GM12874 (cell line): ENCODE results near the gene EDN1.

Experiments
- CTCF ChIP-seq: IDR thresholded peaks from 2 replicates; pipeline ENCODE4 v1.5.1; 2011; ENCODE audit warnings: low read depth, mild to moderate bottlenecking, control low read depth, low read length, moderate library complexity; ENCODE audit not compliant: insufficient read depth

EDN1 gene

GRCh38 chr6:12315292-12316081 is 25.3 kb downstream of the EDN1 start:
- TF ChIP-seq CTCF, result no peak

- no peak for TF ChIP-seq CTCF
Measured at GRCh38 chr6:12318749-12319148, 28.6 kb downstream of the EDN1 start.

- no peak for TF ChIP-seq CTCF
Measured at GRCh38 chr6:12324099-12324498, 33.9 kb downstream of the EDN1 start.

DNA sequence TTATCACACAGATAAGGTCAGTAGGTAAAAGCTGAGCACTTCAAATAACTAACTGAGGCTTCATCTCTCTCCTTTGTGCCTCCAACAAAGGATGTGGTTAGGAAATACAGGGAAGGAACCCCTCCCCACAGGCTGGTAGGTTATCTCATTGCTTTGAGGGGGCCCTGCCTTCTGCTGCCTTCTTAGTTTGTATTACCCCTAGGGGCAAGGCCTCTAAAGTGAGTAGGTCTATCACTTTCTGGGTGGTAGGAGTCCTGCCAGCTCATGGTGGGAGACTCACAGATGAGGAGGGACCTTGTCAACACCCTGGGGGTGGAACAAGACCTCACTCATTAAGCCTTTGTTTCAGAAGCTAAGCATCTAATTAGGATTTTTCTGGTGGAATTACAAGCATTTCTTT is 34.6 kb downstream of the EDN1 start:
- no peak for TF ChIP-seq CTCF

DNA sequence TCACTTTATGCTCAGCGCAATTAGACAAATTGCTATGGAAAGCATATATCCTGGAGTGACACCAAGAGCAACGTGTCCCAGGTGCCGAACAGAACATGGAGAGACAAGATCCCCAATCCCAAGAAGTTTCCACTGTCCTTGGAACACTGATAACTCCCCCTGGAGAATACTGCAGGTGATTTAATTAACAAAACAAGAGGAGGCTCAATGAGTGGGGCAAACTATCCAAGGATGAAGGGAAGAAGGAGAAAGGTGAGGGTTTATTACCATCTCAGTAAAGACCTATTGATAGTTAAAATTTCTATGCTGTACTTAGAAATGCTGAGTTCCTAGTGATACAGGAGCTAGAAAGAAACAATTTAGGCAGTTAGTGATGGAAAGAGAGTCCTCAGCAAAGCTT is 35.7 kb downstream of the EDN1 start:
- no peak for TF ChIP-seq CTCF

GRCh38 chr6:12327391-12327790 is 37.2 kb downstream of the EDN1 start:
- TF ChIP-seq CTCF, result no peak

- TF ChIP-seq CTCF, result no peak
Measured at GRCh38 chr6:12327988-12328387, 37.8 kb downstream of the EDN1 start.
